ENCODE data around the gene BTBD7.

Gene BTBD7

DNA sequence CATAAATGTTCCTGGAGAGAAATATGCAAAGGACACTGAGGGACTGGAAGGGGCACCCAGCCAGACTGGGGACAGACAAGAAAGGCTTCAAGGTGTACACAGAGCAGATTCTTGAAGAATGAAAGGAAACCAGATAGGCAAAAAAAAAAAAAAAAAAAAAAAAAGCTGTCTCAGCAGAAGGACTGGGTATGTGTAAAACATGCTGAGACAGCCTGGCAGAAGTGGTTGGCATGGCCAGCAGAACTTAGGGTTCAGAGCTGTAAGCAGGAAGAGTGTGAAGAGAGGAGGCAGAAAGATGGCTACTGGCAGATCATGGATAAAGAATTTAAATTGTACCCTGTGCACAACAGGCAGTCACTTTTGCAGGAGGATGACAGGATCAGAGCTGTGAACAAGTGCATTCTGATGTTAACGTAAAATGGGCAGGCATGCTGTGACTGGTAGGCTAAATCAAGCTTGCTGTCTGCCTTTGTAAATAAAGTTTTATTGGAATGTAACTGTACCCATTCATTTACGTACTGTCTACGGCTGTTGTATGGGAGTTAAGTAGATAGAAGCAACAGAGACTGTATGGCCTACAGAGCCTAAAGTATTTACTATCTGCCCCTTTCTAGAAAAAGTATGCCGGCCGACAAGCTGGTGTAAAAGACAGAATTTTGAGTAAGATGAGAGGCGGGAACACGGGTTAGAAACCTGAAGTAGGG, 83.6 kb downstream of the BTBD7 start:
- TF ChIP-seq SIN3A (IDR thresholded peaks at IDR 0.05; ENCODE audit: borderline replicate concordance, insufficient read depth, low read length) (no peak), FOXP2 (optimal IDR thresholded peaks at IDR 0.05; ENCODE audit: borderline replicate concordance, extremely low read depth, extremely low read length, insufficient read depth) (no peak), TAF1 (IDR thresholded peaks at IDR 0.05; ENCODE audit: borderline replicate concordance, insufficient read depth, low read length) (no peak), POLR2AphosphoS5 (IDR thresholded peaks at IDR 0.05; ENCODE audit: low read depth, low read length) (no peak)
- TF ChIP-seq, protein P1, sequence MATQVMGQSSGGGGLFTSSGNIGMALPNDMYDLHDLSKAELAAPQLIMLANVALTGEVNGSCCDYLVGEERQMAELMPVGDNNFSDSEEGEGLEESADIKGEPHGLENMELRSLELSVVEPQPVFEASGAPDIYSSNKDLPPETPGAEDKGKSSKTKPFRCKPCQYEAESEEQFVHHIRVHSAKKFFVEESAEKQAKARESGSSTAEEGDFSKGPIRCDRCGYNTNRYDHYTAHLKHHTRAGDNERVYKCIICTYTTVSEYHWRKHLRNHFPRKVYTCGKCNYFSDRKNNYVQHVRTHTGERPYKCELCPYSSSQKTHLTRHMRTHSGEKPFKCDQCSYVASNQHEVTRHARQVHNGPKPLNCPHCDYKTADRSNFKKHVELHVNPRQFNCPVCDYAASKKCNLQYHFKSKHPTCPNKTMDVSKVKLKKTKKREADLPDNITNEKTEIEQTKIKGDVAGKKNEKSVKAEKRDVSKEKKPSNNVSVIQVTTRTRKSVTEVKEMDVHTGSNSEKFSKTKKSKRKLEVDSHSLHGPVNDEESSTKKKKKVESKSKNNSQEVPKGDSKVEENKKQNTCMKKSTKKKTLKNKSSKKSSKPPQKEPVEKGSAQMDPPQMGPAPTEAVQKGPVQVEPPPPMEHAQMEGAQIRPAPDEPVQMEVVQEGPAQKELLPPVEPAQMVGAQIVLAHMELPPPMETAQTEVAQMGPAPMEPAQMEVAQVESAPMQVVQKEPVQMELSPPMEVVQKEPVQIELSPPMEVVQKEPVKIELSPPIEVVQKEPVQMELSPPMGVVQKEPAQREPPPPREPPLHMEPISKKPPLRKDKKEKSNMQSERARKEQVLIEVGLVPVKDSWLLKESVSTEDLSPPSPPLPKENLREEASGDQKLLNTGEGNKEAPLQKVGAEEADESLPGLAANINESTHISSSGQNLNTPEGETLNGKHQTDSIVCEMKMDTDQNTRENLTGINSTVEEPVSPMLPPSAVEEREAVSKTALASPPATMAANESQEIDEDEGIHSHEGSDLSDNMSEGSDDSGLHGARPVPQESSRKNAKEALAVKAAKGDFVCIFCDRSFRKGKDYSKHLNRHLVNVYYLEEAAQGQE (IDR thresholded peaks at IDR 0.05; ENCODE audit: insufficient read depth in 1 of 2, low read depth in 2 of 2, low read length in 2 of 2) = no peak

DNA sequence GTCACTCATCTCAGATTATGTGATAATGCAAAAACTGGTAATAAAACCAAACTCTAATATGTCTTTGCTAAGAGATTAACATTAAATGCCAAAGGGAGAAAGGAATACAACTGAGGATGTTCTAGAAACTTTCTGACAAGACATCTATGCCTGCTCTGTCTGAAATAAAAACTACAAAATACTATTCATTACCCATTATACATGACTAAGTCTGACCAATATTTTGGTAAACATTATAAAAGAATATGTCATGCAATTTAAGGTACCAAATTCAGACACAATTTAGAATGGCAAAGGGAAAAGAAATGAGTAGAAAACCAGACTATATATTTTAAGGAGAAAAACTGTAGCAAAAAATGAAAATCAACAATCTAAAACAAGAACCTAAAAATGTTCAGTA, 86.3 kb downstream of the BTBD7 start:
- TF ChIP-seq POLR2AphosphoS5 (IDR thresholded peaks at IDR 0.05; ENCODE audit: low read depth, low read length) = no peak
- TF ChIP-seq, protein P1 (IDR thresholded peaks at IDR 0.05; ENCODE audit: insufficient read depth in 1 of 2, low read depth in 2 of 2, low read length in 2 of 2) = no peak
- TF ChIP-seq TAF1 (IDR thresholded peaks at IDR 0.05; ENCODE audit: borderline replicate concordance, insufficient read depth, low read length) = no peak
- TF ChIP-seq FOXP2 (optimal IDR thresholded peaks at IDR 0.05; ENCODE audit: borderline replicate concordance, extremely low read depth, extremely low read length, insufficient read depth) = no peak
- TF ChIP-seq SIN3A (IDR thresholded peaks at IDR 0.05; ENCODE audit: borderline replicate concordance, insufficient read depth, low read length) = no peak

DNA sequence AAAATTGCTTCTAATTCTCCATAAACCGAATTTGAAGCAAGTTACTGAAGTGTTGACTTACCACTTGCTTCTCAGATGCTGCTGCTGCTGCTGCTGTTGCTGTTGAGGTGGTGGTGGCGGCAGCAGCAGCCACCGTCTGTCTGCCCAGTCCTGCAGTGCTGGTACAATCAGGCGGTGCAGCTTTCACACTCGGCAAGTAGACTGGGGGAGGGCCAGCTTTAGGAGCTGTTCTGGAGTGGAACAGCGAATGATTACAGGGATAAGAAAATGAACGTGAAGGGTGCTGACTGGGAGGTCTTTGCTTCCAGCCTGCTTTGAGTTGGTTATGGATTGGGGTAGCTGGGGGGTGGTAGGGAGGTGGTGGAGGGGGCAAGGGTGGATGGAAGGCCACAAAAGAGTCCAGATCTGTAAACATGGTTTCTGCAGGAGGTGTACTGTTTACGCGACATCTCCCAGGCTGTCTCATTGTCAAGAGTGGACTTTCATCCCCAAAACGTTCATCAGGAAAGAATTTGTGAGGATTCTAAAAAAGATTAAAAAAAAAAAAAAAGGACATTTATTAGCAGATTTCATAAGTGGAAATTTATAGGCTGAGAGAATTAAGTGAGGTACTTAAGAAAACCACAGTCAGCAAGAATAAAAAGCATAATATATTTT, 86.9 kb downstream of the BTBD7 start:
- no peak for TF ChIP-seq POLR2AphosphoS5 (IDR thresholded peaks at IDR 0.05; ENCODE audit: low read depth, low read length)
- TF ChIP-seq TAF1 (IDR thresholded peaks at IDR 0.05; ENCODE audit: borderline replicate concordance, insufficient read depth, low read length) = no peak
- TF ChIP-seq FOXP2 (optimal IDR thresholded peaks at IDR 0.05; ENCODE audit: borderline replicate concordance, extremely low read depth, extremely low read length, insufficient read depth) = no peak

DNA sequence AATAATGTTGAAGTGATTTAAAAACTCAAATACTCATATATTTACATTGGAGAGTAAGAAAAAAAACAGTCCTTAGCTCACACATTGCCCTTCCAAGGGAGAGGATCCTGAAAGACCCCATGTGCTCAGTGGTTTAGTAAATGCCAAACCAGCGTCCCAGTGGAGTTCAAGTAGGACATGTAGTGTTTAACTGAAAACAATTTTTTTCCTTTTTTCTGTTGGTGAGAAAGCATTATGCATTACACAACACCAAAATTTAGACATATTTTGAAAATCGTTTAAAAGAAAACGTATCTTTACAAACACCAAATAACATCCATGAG, 92.2 kb downstream of the BTBD7 start:
- no peak for TF ChIP-seq FOXP2 (optimal IDR thresholded peaks at IDR 0.05; ENCODE audit: borderline replicate concordance, extremely low read depth, extremely low read length, insufficient read depth)
- TF ChIP-seq SIN3A (IDR thresholded peaks at IDR 0.05; ENCODE audit: borderline replicate concordance, insufficient read depth, low read length) = no peak
- no peak for TF ChIP-seq TAF1 (IDR thresholded peaks at IDR 0.05; ENCODE audit: borderline replicate concordance, insufficient read depth, low read length)
- TF ChIP-seq POLR2AphosphoS5 (IDR thresholded peaks at IDR 0.05; ENCODE audit: low read depth, low read length) = no peak

DNA sequence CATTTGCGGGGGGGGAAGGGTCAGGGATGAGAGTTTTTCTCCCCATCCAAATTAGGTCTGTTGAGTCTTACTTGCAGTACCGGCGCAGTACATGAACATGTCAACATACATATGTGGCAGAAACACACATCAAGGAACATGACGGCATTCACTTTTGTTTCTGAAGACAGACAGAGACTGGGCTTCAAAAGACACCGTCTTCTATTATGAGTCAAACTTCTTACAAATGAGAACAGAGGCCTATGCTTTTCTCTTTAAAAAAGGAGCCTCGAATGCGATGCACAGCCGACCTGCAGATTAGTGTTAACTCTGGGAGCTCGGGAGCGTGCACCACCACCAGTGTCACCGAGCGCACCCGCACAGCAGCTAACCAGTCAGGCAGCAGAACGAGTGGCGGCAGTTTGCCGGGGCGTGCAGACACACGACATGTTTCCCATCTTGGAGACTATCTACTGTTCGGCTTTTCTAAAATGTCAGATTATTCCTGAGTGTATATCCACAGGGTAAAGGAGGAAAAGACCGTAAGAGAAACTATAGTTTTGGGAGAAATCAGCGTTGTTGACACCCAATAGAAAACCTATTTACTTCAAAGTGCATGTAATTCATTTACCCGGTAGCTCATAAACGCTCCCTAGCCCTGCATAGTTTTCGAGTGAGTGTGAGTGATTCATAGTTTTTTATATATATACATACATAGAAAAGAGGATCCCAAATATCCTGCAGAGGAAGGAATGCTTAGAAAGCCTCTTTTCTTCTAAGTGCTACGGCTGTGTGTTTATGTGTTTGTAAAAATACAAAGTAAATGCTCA, 92.8 kb downstream of the BTBD7 start:
- TF ChIP-seq SIN3A (IDR thresholded peaks at IDR 0.05; ENCODE audit: borderline replicate concordance, insufficient read depth, low read length) (no peak), FOXP2 (optimal IDR thresholded peaks at IDR 0.05; ENCODE audit: borderline replicate concordance, extremely low read depth, extremely low read length, insufficient read depth) (no peak), POLR2AphosphoS5 (IDR thresholded peaks at IDR 0.05; ENCODE audit: low read depth, low read length) (no peak), TAF1 (IDR thresholded peaks at IDR 0.05; ENCODE audit: borderline replicate concordance, insufficient read depth, low read length) (no peak)
- TF ChIP-seq, protein P1 (IDR thresholded peaks at IDR 0.05; ENCODE audit: insufficient read depth in 1 of 2, low read depth in 2 of 2, low read length in 2 of 2) = no peak
